WTC11 (cell line): ENCODE data around the gene MYOCOS. TPM values are rescaled to one million over a fixed set of nuclear protein-coding genes. Genes with fewer than 3 reads are reported as not detected.

ENCODE experiments used
- ATAC-seq: fragments of 200-7000 bp; cut with Tn5 transposase; 2 replicates; pipeline ENCODE4 v1.10.0; 2021; ENCODE audit warnings: mild to moderate bottlenecking, moderate library complexity
- CTCF ChIA-PET: fragments of 300-600 bp; sonication (Branson Sonifier 250); formaldehyde crosslinking; loops from one replicate; lab custom pipeline; 2021; ENCODE audit warnings: antibody characterized with exemption; lab: Charles Lee
- POLR2A ChIA-PET: fragments of 350-600 bp; sonication (Branson Sonifier 250); formaldehyde crosslinking; loops from one replicate; lab custom pipeline; 2021; ENCODE audit warnings: antibody characterized with exemption; lab: Charles Lee
- DNase-seq: peaks from one replicate; pipeline ENCODE4 v3.0.0; 2021; ENCODE audit warnings: low spot score
- H3K27ac Mint-ChIP-seq: 2 replicates; pipeline ENCODE4 v1.8.0; 2021; ENCODE audit warnings: mixed read lengths
- H3K27me3 Mint-ChIP-seq: 2 replicates; pipeline ENCODE4 v1.8.0; 2021; ENCODE audit warnings: low read depth, mild to moderate bottlenecking, moderate library complexity, mixed read lengths
- H3K36me3 Mint-ChIP-seq: 2 replicates; pipeline ENCODE4 v1.8.0; 2021; ENCODE audit warnings: mixed read lengths
- H3K4me1 Mint-ChIP-seq: 2 replicates; pipeline ENCODE4 v1.8.0; 2022; ENCODE audit warnings: mixed read lengths
- H3K4me3 Mint-ChIP-seq: 2 replicates; pipeline ENCODE4 v1.8.0; 2021; ENCODE audit warnings: mild to moderate bottlenecking, moderate library complexity, mixed read lengths
- H3K9me3 Mint-ChIP-seq: 2 replicates; pipeline ENCODE4 v1.8.0; 2021; ENCODE audit warnings: mixed read lengths
- CREM ChIP-seq: sonication (generic); formaldehyde crosslinking; IDR thresholded peaks from 2 replicates; pipeline ENCODE4 v1.8.1; 2022; ENCODE audit warnings: mild to moderate bottlenecking, missing genetic modification reagents, moderate library complexity
- ETV6 ChIP-seq: sonication (generic); formaldehyde crosslinking; IDR thresholded peaks from 2 replicates; pipeline ENCODE4 v1.8.1; 2022; ENCODE audit warnings: mild to moderate bottlenecking, missing genetic modification reagents
- FOXK1 ChIP-seq: sonication (generic); formaldehyde crosslinking; IDR thresholded peaks from 2 replicates; pipeline ENCODE4 v1.8.0; 2022; ENCODE audit warnings: mild to moderate bottlenecking, moderate library complexity, missing genetic modification reagents
- KAT7 ChIP-seq: sonication (generic); formaldehyde crosslinking; IDR thresholded peaks from 2 replicates; pipeline ENCODE4 v1.8.1; 2023; ENCODE audit warnings: missing genetic modification reagents, mild to moderate bottlenecking, borderline replicate concordance
- MYBL2 ChIP-seq: sonication (generic); formaldehyde crosslinking; IDR thresholded peaks from 2 replicates; pipeline ENCODE4 v1.8.1; 2023; ENCODE audit warnings: mild to moderate bottlenecking, moderate library complexity, missing genetic modification reagents
- NFYB ChIP-seq: sonication (generic); formaldehyde crosslinking; conservative IDR thresholded peaks from 2 replicates; pipeline ENCODE4 v1.8.0; 2022; ENCODE audit warnings: low read depth, missing genetic modification reagents
- OVOL2 ChIP-seq: fragments of 250-450 bp; sonication (Bioruptor Pico); IDR thresholded peaks from 2 replicates; pipeline ENCODE4 v1.9.0; 2021; ENCODE audit warnings: mild to moderate bottlenecking, borderline replicate concordance
- SMAD3 ChIP-seq: sonication (generic); formaldehyde crosslinking; IDR thresholded peaks from 2 replicates; pipeline ENCODE4 v1.8.0; 2022; ENCODE audit warnings: missing genetic modification reagents, mild to moderate bottlenecking, borderline replicate concordance
- SP1 ChIP-seq: sonication (generic); formaldehyde crosslinking; conservative IDR thresholded peaks from 2 replicates; pipeline ENCODE4 v1.8.1; 2022; ENCODE audit warnings: missing genetic modification reagents
- TEAD1 ChIP-seq: sonication (generic); formaldehyde crosslinking; IDR thresholded peaks from 2 replicates; pipeline ENCODE4 v1.8.0; 2022; ENCODE audit warnings: mild to moderate bottlenecking, missing genetic modification reagents
- TP53 ChIP-seq: sonication (generic); formaldehyde crosslinking; IDR thresholded peaks from 2 replicates; pipeline ENCODE4 v1.8.1; 2023; ENCODE audit warnings: mild to moderate bottlenecking, missing genetic modification reagents
- total RNA-seq: library from RNA; stranded (reverse); gene quantifications from 3 replicates; pipeline ENCODE4 v1.2.3, GENCODE V29; 2021
- TF ChIP-seq, protein P1 (sequence below): sonication (generic); formaldehyde crosslinking; IDR thresholded peaks from 2 replicates; pipeline ENCODE4 v1.8.0; 2023; ENCODE audit warnings: missing genetic modification reagents
- TF ChIP-seq, protein P2 (sequence below): sonication (generic); formaldehyde crosslinking; IDR thresholded peaks from 2 replicates; pipeline ENCODE4 v1.8.0; 2022; ENCODE audit warnings: mild to moderate bottlenecking, missing genetic modification reagents

Gene MYOCOS
- total RNA-seq, 1 experiment from 2014 or later = not detected

GRCh38 chr1:171668372-171668771 is 46.3 kb downstream of the MYOCOS start (continued):
- TF ChIP-seq FOXK1 = no peak
- no peak for TF ChIP-seq CREM (CRISPR knock-in tag)
- no peak for TF ChIP-seq TEAD1

- POLR2A ChIA-PET = no interaction called here
- no peaks in the 10 kb centered on the region for H3K4me1 Mint-ChIP-seq
- no peak for TF ChIP-seq SP1 (CRISPR knock-in tag)
- TF ChIP-seq, protein P1, sequence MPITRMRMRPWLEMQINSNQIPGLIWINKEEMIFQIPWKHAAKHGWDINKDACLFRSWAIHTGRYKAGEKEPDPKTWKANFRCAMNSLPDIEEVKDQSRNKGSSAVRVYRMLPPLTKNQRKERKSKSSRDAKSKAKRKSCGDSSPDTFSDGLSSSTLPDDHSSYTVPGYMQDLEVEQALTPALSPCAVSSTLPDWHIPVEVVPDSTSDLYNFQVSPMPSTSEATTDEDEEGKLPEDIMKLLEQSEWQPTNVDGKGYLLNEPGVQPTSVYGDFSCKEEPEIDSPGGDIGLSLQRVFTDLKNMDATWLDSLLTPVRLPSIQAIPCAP (CRISPR knock-in tag) = no peak
- no peak for TF ChIP-seq NFYB (CRISPR knock-in tag)
- TF ChIP-seq KAT7 (CRISPR knock-in tag) = no peak
- no peaks in the 10 kb centered on the region for H3K36me3 Mint-ChIP-seq
- ATAC-seq = no peak
- CTCF ChIA-PET = interaction anchor here (0.6 to 0.8 kb wide), 2 partner anchors 45 to 76 kb away, joined by 3 read pairs; no protein-coding TSS in a partner anchor
- DNase-seq = no peak
- no peaks in the 10 kb centered on the region for H3K27me3 Mint-ChIP-seq
- H3K9me3 Mint-ChIP-seq = no peaks in the 10 kb centered on the region
- H3K27ac Mint-ChIP-seq = no peak overlapping the region
- H3K4me3 Mint-ChIP-seq = no peak overlapping the region
These were observed 48.7 kb downstream of the MYOCOS start for GRCh38 chr1:171670739-171671138.

GRCh38 chr1:171674431-171675405 is 52.7 kb downstream of the MYOCOS start:
- Mint-ChIP-seq H3K4me1 (no peaks in the 10 kb centered on the region), H3K36me3 (no peaks in the 10 kb centered on the region), H3K9me3 (no peaks in the 10 kb centered on the region), H3K27me3 (no peaks in the 10 kb centered on the region), H3K4me3 (no peak overlapping the region), H3K27ac (no peak overlapping the region)
- ATAC-seq = no peak
- POLR2A ChIA-PET = no interaction called here
- CTCF ChIA-PET = interaction anchor here (0.9 to 1.7 kb wide), 2 partner anchors 20 to 30 kb away, joined by 5 to 9 read pairs; no protein-coding TSS in a partner anchor
- DNase-seq = no peak
- TF ChIP-seq, protein P2, sequence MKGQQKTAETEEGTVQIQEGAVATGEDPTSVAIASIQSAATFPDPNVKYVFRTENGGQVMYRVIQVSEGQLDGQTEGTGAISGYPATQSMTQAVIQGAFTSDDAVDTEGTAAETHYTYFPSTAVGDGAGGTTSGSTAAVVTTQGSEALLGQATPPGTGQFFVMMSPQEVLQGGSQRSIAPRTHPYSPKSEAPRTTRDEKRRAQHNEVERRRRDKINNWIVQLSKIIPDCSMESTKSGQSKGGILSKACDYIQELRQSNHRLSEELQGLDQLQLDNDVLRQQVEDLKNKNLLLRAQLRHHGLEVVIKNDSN (CRISPR knock-in tag) = no peak
- no peak for TF ChIP-seq MYBL2 (CRISPR knock-in tag)
- no peak for TF ChIP-seq SMAD3 (CRISPR knock-in tag)
- TF ChIP-seq ETV6 = no peak
- TF ChIP-seq OVOL2 = no peak
- no peak for TF ChIP-seq TP53 (CRISPR knock-in tag)

Other genes starting within 250 kb of the MYOCOS start
- gene PRRC2C, start 136.7 kb upstream of the MYOCOS start, total RNA-seq = 199 to 236 TPM (median 203 TPM) in 3 replicates
- gene MYOC, start 30.4 kb downstream of the MYOCOS start, total RNA-seq = not detected in 3 replicates
- gene VAMP4, start 119.8 kb downstream of the MYOCOS start, total RNA-seq = 8.9 to 11.4 TPM (median 9.4 TPM) in 3 replicates
- gene METTL13, start 159.4 kb downstream of the MYOCOS start, total RNA-seq = 40.4 to 46.5 TPM (median 43.6 TPM) in 3 replicates
- 0.99 to 1.9 TPM (median 1.6 TPM) in 3 replicates for gene DNM3, start 219.3 kb downstream of the MYOCOS start, total RNA-seq